HG02870 (cell line): Measurements from ENCODE around the gene VPS35L.

ENCODE experiments used
- ATAC-seq: cut with Tn5 transposase; IDR thresholded peaks from one replicate; pipeline ENCODE4 v1.9.1; 2021; ENCODE audit warnings: mild to moderate bottlenecking, moderate library complexity; ENCODE audit not compliant: unreplicated experiment

The VPS35L gene

GRCh38 chr16:19589771-19590302, 34.3 kb downstream of the VPS35L start:
- no peak for ATAC-seq

DNA sequence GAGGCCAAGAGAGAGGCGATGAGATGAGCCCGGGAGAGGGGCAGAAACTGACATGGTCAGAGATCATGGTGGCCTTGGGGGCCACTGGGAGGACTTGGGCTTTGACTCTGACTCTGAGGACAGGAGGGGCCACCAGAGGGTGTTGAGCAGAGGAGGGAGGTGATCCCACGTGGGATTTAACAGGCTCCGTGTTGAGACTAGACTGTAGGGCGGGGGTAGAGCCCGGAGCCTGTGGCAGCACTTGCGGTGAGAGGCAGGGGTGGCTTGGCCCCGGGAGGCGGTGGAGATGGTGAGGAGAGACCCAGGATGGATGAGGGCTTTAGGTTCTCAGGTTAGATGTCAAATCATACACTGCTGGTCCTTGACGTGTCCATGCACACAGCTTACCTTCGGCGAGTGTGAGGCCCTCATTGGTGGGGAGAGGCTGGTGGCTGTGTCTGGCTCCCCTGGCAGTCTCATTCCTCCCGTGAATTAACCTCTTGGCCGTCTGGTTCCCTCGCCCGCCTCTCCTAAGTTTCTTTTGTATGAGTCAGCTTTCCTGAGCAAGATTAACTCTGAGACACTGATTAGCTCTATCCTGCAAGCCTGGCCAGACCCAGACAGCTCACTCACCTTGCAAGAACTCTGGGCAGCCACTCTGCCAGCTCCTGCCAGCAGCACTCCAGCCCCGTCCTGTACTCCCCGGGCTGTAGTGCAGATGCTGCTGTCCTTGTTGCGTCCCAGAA, 39.7 kb downstream of the VPS35L start:
- no peak for ATAC-seq

GRCh38 chr16:19598805-19599510, 43.5 kb downstream of the VPS35L start:
- ATAC-seq = no peak

GRCh38 chr16:19599968-19600716, 44.6 kb downstream of the VPS35L start:
- no peak for ATAC-seq

DNA sequence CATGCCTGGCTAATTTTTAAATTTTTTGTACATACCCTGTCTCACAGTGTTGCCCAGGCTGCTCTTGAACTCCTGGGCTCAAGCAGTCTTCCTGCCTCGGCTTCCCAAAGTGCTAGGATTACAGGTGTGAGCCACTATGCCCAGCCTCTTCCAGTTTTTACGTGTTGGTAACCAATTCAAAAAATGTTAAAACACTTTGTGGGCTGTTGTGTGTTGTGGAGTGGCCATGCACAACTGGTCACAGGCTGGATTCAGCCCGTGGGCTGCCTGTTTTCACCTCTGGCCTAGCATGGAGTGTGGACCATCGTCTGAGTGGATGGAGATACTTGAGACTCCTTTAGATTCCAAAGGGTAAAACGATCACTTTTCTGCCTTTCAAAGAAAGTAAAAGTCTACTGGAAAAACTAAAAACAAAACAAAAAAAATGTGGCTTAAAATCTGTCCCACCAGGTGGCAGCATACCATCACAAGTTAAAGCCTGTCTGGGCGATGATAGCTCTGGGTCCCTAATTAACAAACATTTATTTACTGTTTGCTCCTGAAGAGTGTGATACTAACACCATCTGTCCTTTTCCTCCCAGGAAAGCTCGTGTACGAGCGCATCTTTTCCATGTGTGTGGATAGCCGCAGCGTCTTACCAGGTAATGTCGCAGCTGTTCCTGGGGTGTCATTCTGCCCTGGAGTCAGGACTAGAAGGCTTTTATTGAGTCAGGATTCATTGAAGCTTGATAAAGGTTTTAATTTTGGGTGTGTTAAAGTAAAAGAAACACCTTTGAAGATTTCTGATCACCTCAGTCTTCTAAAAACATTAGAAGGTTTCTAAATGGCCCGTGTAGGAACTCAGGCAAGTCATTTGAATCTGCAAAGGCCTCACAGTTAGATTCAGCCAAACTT, 45.8 kb downstream of the VPS35L start:
- no peak for ATAC-seq

- no peak for ATAC-seq
Measured at GRCh38 chr16:19604911-19605310, 49.4 kb downstream of the VPS35L start.

GRCh38 chr16:19605701-19606100, 50.2 kb downstream of the VPS35L start:
- no peak for ATAC-seq

DNA sequence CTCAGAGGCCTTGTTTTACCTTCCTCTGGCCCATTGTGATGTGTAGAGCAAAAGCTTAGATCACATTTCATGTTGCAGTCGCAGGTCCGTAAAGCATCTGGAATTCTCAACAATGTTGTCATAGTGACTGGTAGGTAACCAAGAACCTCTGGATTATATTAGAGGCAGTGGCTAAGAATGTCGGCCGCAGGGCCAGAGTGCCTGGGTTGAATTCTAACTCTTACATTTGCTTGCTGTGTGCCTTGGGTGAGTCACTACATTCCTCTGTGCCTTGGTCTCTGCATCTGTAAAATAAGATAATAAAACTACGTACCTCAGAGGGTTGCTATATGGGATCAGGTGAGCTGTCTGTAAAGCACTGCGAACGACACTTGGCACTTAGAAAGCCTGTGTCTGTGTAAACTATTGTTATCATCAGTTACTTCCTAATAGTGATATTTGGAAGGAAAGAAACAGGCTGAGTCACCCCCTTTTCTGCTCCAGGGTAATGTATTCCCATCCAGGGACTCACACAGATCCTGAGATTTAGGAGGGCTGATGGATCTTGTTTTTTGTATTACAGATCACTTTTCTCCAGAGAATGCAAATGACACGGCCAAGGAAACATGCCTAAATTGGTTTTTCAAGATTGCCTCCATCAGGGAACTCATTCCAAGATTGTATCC, 52.2 kb downstream of the VPS35L start:
- ATAC-seq = no peak

DNA sequence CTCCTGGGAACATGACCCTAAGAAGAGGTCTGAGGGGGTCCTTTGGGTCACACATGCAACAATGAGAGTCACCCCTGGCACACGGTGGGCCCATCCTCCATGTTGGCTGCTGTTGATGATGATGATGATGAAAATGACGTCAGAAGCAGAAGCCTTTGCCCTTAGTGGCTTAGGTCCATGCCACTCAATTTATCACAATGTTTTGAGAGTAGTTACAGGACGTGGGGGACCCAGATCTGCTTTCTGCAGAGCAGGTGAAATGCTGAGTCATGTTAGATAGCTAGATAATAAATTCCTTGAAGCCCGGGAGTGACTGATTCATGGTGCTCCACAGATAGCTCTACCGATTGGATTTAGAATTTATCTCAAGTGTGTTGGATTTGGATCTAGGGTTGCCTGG, 53.9 kb downstream of the VPS35L start:
- no peak for ATAC-seq

DNA sequence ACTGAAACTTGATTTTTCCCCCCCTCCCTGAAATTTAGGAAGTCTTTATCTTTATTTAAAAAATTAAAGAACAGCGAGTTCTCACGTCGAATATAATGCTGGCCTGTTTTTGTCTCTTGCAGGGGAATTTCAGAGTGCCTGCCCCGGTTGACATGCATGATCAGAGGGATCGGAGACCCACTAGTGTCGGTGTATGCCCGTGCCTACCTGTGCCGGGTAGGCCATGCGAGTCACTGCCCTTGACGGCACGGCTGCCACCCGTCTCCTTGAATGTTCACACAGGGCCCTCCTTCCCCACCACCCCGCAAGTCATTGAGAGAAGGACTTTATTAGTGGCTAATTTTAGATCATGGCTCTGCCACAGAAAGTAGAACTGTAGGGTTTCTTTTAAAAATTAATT, 54.7 kb downstream of the VPS35L start:
- ATAC-seq = no peak

GRCh38 chr16:19613834-19614233, 58.3 kb downstream of the VPS35L start:
- ATAC-seq = no peak

GRCh38 chr16:19616241-19616640, 60.7 kb downstream of the VPS35L start:
- ATAC-seq = no peak

GRCh38 chr16:19618876-19619275, 63.4 kb downstream of the VPS35L start:
- ATAC-seq = no peak

DNA sequence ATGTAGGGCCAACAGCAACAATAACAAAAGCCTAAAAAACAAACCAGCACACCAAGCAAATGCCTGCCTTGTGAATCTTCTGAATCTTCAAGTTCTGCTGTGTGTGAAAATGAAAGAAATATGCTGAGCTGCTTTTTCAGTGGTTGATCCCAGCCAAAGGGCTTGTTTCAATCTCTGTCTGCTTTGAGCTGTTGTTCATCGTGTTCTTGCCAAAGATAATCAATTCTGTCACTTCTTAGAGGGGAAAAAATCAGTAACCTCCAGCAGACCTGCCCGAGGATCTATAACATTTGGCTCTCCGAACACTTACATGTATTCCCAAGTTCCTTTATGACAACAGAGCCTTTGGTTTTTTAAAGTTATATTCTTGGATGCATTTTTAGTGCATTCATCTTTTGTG, 65.9 kb downstream of the VPS35L start:
- ATAC-seq = no peak

DNA sequence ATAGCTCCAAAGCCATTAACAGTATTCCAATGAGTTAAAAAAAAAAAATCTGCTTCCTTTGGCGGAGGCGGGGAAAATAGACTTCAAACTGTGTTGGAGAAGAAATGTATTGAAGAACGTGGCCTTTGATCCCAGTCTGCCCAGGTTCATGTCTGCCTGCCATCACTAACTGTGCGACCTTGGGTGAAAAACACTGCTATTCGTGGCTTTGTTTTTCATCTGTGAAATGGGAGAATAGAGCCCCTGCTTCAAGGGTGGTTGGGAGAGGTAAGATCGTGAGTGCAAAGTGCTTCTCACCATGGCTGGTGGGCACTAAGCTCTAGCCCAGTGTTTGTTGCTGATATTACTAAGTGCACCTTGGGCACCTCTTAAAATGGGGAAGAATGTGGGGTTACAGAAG, 69.5 kb downstream of the VPS35L start:
- ATAC-seq = no peak

- ATAC-seq = no peak
Measured at GRCh38 chr16:19636436-19637267, 81.1 kb downstream of the VPS35L start.

DNA sequence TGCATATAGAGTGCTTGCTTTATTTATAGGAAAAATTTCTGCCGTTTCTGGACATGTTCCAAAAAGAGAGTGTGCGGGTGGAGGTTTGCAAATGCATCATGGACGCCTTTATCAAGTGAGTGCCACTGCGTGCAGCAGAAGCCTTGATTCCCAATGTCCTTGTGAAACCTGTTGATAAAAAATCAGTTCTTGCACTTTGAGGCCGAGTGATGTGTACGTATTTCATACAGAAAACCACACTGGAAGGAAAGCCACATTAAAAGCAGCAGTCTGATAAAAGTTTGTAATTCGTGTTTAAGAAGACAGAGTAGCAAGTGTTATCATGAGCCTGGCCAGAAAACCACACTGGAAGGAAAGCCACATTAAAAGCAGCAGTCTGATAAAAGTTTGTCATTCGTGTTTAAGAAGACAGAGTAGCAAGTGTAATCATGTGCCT, 84.5 kb downstream of the VPS35L start:
- ATAC-seq = no peak

GRCh38 chr16:19642501-19642900, 87.0 kb downstream of the VPS35L start:
- no peak for ATAC-seq

DNA sequence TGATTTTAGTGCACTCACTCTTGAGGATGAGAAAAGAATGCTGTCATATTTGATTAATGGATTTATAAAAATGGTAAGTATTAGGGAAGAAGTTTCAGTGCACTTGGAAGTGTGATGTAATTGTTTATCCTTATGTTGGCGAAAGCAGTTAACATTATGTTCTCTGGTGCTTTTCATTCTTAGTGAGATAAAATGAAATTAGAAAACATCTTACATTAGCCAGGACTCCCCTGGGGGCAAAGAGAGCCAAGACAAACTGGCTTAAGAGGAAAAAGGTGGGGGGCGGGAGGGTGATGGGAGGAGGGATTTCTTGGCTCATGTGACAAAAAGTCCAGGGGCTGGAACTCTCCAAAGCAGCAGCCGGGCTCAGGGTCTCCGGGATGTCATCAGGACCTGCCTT, 89.4 kb downstream of the VPS35L start:
- no peak for ATAC-seq
